IMR-90 (cell line): ENCODE results near the gene CDK7. TPM values are rescaled to one million over a fixed set of nuclear protein-coding genes. Genes with fewer than 3 reads are reported as not detected.

ENCODE experiments used
- ATAC-seq: fragments of 200-7000 bp; cut with Tn5 transposase; 2 replicates; pipeline ENCODE4 v1.9.1; 2020; ENCODE audit warnings: low read depth, mild to moderate bottlenecking, moderate library complexity
- BruUV-seq: library from RNA; stranded (reverse); fragments of 400-500 nt; replicated peaks from 2 replicates; lab custom pipeline; 2021; lab: Mats Ljungman, UMichigan
- CTCF ChIA-PET: fragments of 300-600 bp; formaldehyde crosslinking; extraction: SDS; loops from one replicate; lab custom pipeline; 2021; ENCODE audit warnings: antibody characterized with exemption; lab: Yijun Ruan, JAX
- POLR2A ChIA-PET: fragments of 300-600 bp; sonication (Branson Sonifier 250); formaldehyde crosslinking; loops from one replicate; lab custom pipeline; 2022; ENCODE audit warnings: antibody characterized with exemption; ENCODE audit not compliant: unreplicated experiment; lab: Charles Lee
- DNase-seq: peaks from one replicate; pipeline ENCODE4 v3.0.0; 2013
- H2AFZ ChIP-seq: replicated peaks from 2 replicates; pipeline ENCODE3; 2013; ENCODE audit warnings: low read length, mild to moderate bottlenecking; ENCODE audit not compliant: poor library complexity
- H2AK5ac ChIP-seq: 2 replicates; pipeline ENCODE4 v1.6.1; 2013; ENCODE audit warnings: low read depth, low read length, inconsistent platforms
- H2AK9ac ChIP-seq: replicated peaks from 2 replicates; pipeline ENCODE3; 2013; ENCODE audit warnings: mild to moderate bottlenecking, low read depth, low read length, moderate library complexity; ENCODE audit not compliant: poor library complexity
- H2BK120ac ChIP-seq: 2 replicates; pipeline ENCODE4 v1.6.1; 2013; ENCODE audit warnings: low read depth, low read length, inconsistent platforms
- H2BK15ac ChIP-seq: 3 replicates; pipeline ENCODE4 v1.6.1; 2013; ENCODE audit warnings: low read depth, low read length, inconsistent platforms
- H2BK20ac ChIP-seq: 2 replicates; pipeline ENCODE4 v1.6.1; 2013; ENCODE audit warnings: low read depth, mild to moderate bottlenecking, inconsistent platforms, low read length, moderate library complexity
- H2BK5ac ChIP-seq: 2 replicates; pipeline ENCODE4 v1.6.1; 2013; ENCODE audit warnings: mild to moderate bottlenecking, low read depth, low read length, inconsistent platforms; ENCODE audit not compliant: poor library complexity, severe bottlenecking
- H3K14ac ChIP-seq: replicated peaks from 2 replicates; pipeline ENCODE4 v1.6.1; 2013; ENCODE audit warnings: low read depth, low read length, inconsistent platforms
- H3K18ac ChIP-seq: 2 replicates; pipeline ENCODE4 v1.6.1; 2013; ENCODE audit warnings: low read depth, low read length, control low read depth
- H3K23ac ChIP-seq: 2 replicates; pipeline ENCODE4 v1.6.1; 2013; ENCODE audit warnings: low read depth, low read length, inconsistent platforms
- H3K27ac ChIP-seq: 2 replicates; pipeline ENCODE4 v1.5.1; 2013; ENCODE audit warnings: mild to moderate bottlenecking, control low read depth, low read length; ENCODE audit not compliant: insufficient read depth
- H3K27me3 ChIP-seq: 2 replicates; pipeline ENCODE4 v1.6.1; 2013; ENCODE audit warnings: low read length; ENCODE audit not compliant: control insufficient read depth, insufficient read depth
- H3K36me3 ChIP-seq: 2 replicates; pipeline ENCODE4 v1.6.1; 2013; ENCODE audit warnings: low read length, mixed read lengths; ENCODE audit not compliant: control insufficient read depth, insufficient read depth
- H3K4ac ChIP-seq: 2 replicates; pipeline ENCODE4 v1.6.1; 2013; ENCODE audit warnings: low read depth, low read length, inconsistent platforms
- H3K4me1 ChIP-seq: 2 replicates; pipeline ENCODE4 v1.6.1; 2013; ENCODE audit warnings: low read length, mixed read lengths; ENCODE audit not compliant: control insufficient read depth, insufficient read depth
- H3K4me2 ChIP-seq: 2 replicates; pipeline ENCODE4 v1.6.1; 2013; ENCODE audit warnings: low read depth, mild to moderate bottlenecking, control low read depth, low read length, moderate library complexity
- H3K4me3 ChIP-seq: 2 replicates; pipeline ENCODE4 v1.5.1; 2013; ENCODE audit warnings: low read depth, mild to moderate bottlenecking, control low read depth, low read length, moderate library complexity; ENCODE audit not compliant: insufficient read depth
- H3K56ac ChIP-seq: 2 replicates; pipeline ENCODE4 v1.6.1; 2013; ENCODE audit warnings: low read length, inconsistent platforms; ENCODE audit not compliant: insufficient read depth; ENCODE audit errors: extremely low read depth
- H3K79me1 ChIP-seq, 2 experiments: 2 replicates each; pipeline ENCODE4 v1.6.1; 2013; ENCODE audit warnings: low read length in 2 of 2, inconsistent platforms in 1 of 2, low read depth in 1 of 2
- H3K9ac ChIP-seq: 2 replicates; pipeline ENCODE4 v1.6.1; 2013; ENCODE audit warnings: low read depth, low read length, control low read depth
- H3K9me1 ChIP-seq: 2 replicates; pipeline ENCODE4 v1.6.1; 2013; ENCODE audit warnings: low read length, inconsistent platforms; ENCODE audit not compliant: insufficient read depth
- H3K9me3 ChIP-seq: 2 replicates; pipeline ENCODE4 v1.6.1; 2013; ENCODE audit warnings: low read length; ENCODE audit not compliant: control insufficient read depth, insufficient read depth
- H4K20me1 ChIP-seq: 2 replicates; pipeline ENCODE4 v1.6.1; 2013; ENCODE audit warnings: low read length, inconsistent platforms; ENCODE audit not compliant: insufficient read depth
- H4K5ac ChIP-seq: 2 replicates; pipeline ENCODE4 v1.6.1; 2013; ENCODE audit warnings: mild to moderate bottlenecking, low read depth, low read length, control low read depth
- H4K8ac ChIP-seq, 2 experiments: 2 replicates each; pipeline ENCODE4 v1.6.1; 2013; ENCODE audit warnings: low read depth in 2 of 2, low read length in 2 of 2, control low read depth in 1 of 2, inconsistent platforms in 1 of 2
- H4K91ac ChIP-seq: 2 replicates; pipeline ENCODE4 v1.6.1; 2013; ENCODE audit warnings: low read depth, low read length, inconsistent platforms; ENCODE audit not compliant: insufficient read depth
- BHLHE40 ChIP-seq: fragments of 150-350 bp; IDR thresholded peaks from 2 replicates; pipeline ENCODE4 v1.6.1; 2016; ENCODE audit warnings: mild to moderate bottlenecking, low read depth, low read length
- CHD1 ChIP-seq: IDR thresholded peaks from 2 replicates; pipeline ENCODE4 v1.6.1; 2012; ENCODE audit warnings: low read depth, low read length, improper control_type of control experiment
- CTCF ChIP-seq: conservative IDR thresholded peaks from 2 replicates; pipeline ENCODE4 v1.5.1; 2012; ENCODE audit warnings: mild to moderate bottlenecking, low read depth, low read length, improper control_type of control experiment
- ELK1 ChIP-seq: fragments of 150-350 bp; IDR thresholded peaks from 2 replicates; pipeline ENCODE4 v1.6.1; 2016; ENCODE audit warnings: low read depth, mild to moderate bottlenecking, low read length, moderate library complexity, borderline replicate concordance
- MAFK ChIP-seq: IDR thresholded peaks from 2 replicates; pipeline ENCODE4 v1.6.1; 2012; ENCODE audit warnings: low read depth, low read length, improper control_type of control experiment
- MAZ ChIP-seq: IDR thresholded peaks from 2 replicates; pipeline ENCODE4 v1.6.1; 2012; ENCODE audit warnings: low read depth, mild to moderate bottlenecking, low read length, improper control_type of control experiment, moderate library complexity, borderline replicate concordance
- MXI1 ChIP-seq: IDR thresholded peaks from 2 replicates; pipeline ENCODE4 v1.6.1; 2012; ENCODE audit warnings: low read depth, mild to moderate bottlenecking, low read length, moderate library complexity, borderline replicate concordance
- NFE2L2 ChIP-seq: fragments of 150-350 bp; IDR thresholded peaks from 2 replicates; pipeline ENCODE4 v1.6.1; 2016; ENCODE audit warnings: low read depth, mild to moderate bottlenecking, low read length
- POLR2A ChIP-seq: IDR thresholded peaks from 2 replicates; pipeline ENCODE4 v1.6.1; 2012; ENCODE audit warnings: mild to moderate bottlenecking, low read depth, low read length
- RAD21 ChIP-seq: IDR thresholded peaks from 2 replicates; pipeline ENCODE4 v1.6.1; 2012; ENCODE audit warnings: low read length, improper control_type of control experiment
- RCOR1 ChIP-seq: IDR thresholded peaks from 2 replicates; pipeline ENCODE4 v1.6.1; 2012; ENCODE audit warnings: mild to moderate bottlenecking, low read length, improper control_type of control experiment; ENCODE audit not compliant: insufficient replicate concordance
- SMC3 ChIP-seq: fragments of 150-350 bp; IDR thresholded peaks from 2 replicates; pipeline ENCODE4 v1.6.1; 2016; ENCODE audit warnings: low read depth, mild to moderate bottlenecking, antibody characterized with exemption, low read length, moderate library complexity
- WGBS, 2 experiments: methylation state at CpG; one replicate each; pipeline versions ENCODE4 v1.1.5 to v1.1.7; 2013; ENCODE audit warnings: missing lambda C conversion rate in 2 of 2; ENCODE audit not compliant: insufficient read length in 1 of 2; ENCODE audit errors: extremely low coverage in 2 of 2; 5-methylcytosine and 5-hydroxymethylcytosine counted together
- dilution Hi-C: fragments of 300-500 bp; cut with HindIII; formaldehyde crosslinking; loops from one replicate; pipeline ENCODE4 v1.14.3; 2018; ENCODE audit warnings: low sequenced_read_pairs; ENCODE audit not compliant: unreplicated experiment
- in situ Hi-C: fragments of 300-500 bp; cut with MboI; formaldehyde crosslinking; loops from 3 replicates; pipeline ENCODE4 v1.14.3; 2019; ENCODE audit warnings: low sequenced_read_pairs, inconsistent platforms, mixed read lengths
- intact Hi-C: fragments of 100-400 bp; cut with micrococcal nuclease; formaldehyde crosslinking; loops from 2 replicates; pipeline ENCODE4 v1.10.0; 2022
- polyA plus RNA-seq, 3 experiments: library from polyadenylated mRNA; depleted of rRNA; stranded (reverse); fragments of >200 nt; gene quantifications; 2 replicates each; pipeline ENCODE4 v1.2.3, GENCODE V29; 2012; ENCODE audit warnings: low replicate concordance in 1 of 3
- total RNA-seq: library from RNA; depleted of rRNA; stranded (reverse); fragments of >200 nt; gene quantifications from 2 replicates; pipeline ENCODE4 v1.2.3, GENCODE V29; 2012

The CDK7 gene
- total and polyA plus RNA-seq, 2 of the 4 experiments (the other 2 are of a cell fraction), result 59.8 to 65.6 TPM

- dilution Hi-C loops, result no loop called here
- no peak overlapping the region for H3K4ac ChIP-seq
- intact Hi-C loops, result no loop called here
- ChIA-PET POLR2A (no interaction called here), CTCF (interaction anchor here (0.7 to 1.5 kb wide), 2 partner anchors 53 to 100 kb away, joined by 3 to 5 read pairs; no protein-coding TSS in a partner anchor)
- H3K79me1 ChIP-seq, result peaks cover 6 to 7% of the 10 kb centered on the region in 2 experiments; a peak in 2 of 4 replicates
- TF ChIP-seq MAFK (no peak), RAD21 (no peak), RCOR1 (no peak), CHD1 (no peak), BHLHE40 (no peak), MAZ (no peak), NFE2L2 (no peak), MXI1 (no peak), CTCF (no peak), POLR2A (no peak), ELK1 (no peak), SMC3 (no peak)
- no peak overlapping the region for H3K18ac ChIP-seq
- H2BK20ac ChIP-seq, result no peak overlapping the region
- H2BK15ac ChIP-seq, result no peak overlapping the region
- peak overlapping the region; percentile 38 for H2BK5ac ChIP-seq
- no peak overlapping the region for H3K9ac ChIP-seq
- no CpG with 5 or more reads among the region's 1 CpG for WGBS, 2 experiments
- H4K20me1 ChIP-seq, result no peaks in the 10 kb centered on the region
- H3K9me1 ChIP-seq, result peaks cover 8% of the 10 kb centered on the region
- H3K14ac ChIP-seq, result no peak overlapping the region
- no peak overlapping the region for H3K4me3 ChIP-seq
- H3K9me3 ChIP-seq, result no peaks in the 10 kb centered on the region
- H3K23ac ChIP-seq, result no peak overlapping the region
- DNase-seq (no peak), ATAC-seq (no peak)
- no peak overlapping the region for H3K4me2 ChIP-seq
- peaks cover 30% of the 10 kb centered on the region for H3K36me3 ChIP-seq
- H4K91ac ChIP-seq, result no peak overlapping the region
- H2AFZ ChIP-seq, result no peak overlapping the region
- BruUV-seq, result no TSS peak
- no peaks in the 10 kb centered on the region for H3K27me3 ChIP-seq
- no peak overlapping the region; the same call in 1 of the 2 replicates for H4K5ac ChIP-seq
- H2AK9ac ChIP-seq, result no peak overlapping the region
- no peak overlapping the region for H3K27ac ChIP-seq
- in situ Hi-C loops, result no loop called here
- H2BK120ac ChIP-seq, result no peak overlapping the region
- H2AK5ac ChIP-seq, result no peak overlapping the region
- no peak overlapping the region for H3K56ac ChIP-seq
- peaks cover 4% of the 10 kb centered on the region; the same call in 1 of the 2 replicates for H3K4me1 ChIP-seq
- H4K8ac ChIP-seq, result no peak overlapping the region
These were observed 46.4 kb downstream of the CDK7 start for GRCh38 chr5:69281114-69281513.
